B cell (primary cell): ENCODE results near the gene CFAP251. TPM values are rescaled to one million over a fixed set of nuclear protein-coding genes. Genes with fewer than 3 reads are reported as not detected.

Source experiments
- ATAC-seq: fragments of 200-7000 bp; cut with Tn5 transposase; one replicate; pipeline ENCODE4 v1.10.0; 2021; ENCODE audit warnings: low read depth, mild to moderate bottlenecking, moderate number of reproducible peaks, moderate library complexity
- CTCF ChIA-PET: fragments of 350-600 bp; sonication (Branson Sonifier 250); formaldehyde crosslinking; loops from one replicate; lab custom pipeline; 2021; ENCODE audit warnings: antibody characterized with exemption, inconsistent platforms; lab: Charles Lee
- POLR2A ChIA-PET: fragments of 350-600 bp; sonication (Branson Sonifier 250); formaldehyde crosslinking; loops from one replicate; lab custom pipeline; 2021; ENCODE audit warnings: antibody characterized with exemption; lab: Charles Lee
- DNase-seq: peaks from one replicate; pipeline ENCODE4 v3.0.0; 2013
- H2AFZ ChIP-seq: 2 replicates; pipeline ENCODE4 v1.6.1; 2012; ENCODE audit warnings: mild to moderate bottlenecking, low read depth, low read length; ENCODE audit not compliant: insufficient read depth, poor library complexity, severe bottlenecking
- H3K27ac ChIP-seq, 2 donors: 1 replicate in 1 of 2; 2 replicates in 1 of 2; pipeline ENCODE4 v1.5.1; 2012 to 2013; ENCODE audit warnings: low read length in 2 of 2, mild to moderate bottlenecking in 2 of 2, moderate library complexity in 1 of 2
- H3K27me3 ChIP-seq, 4 experiments: fragments of 200-600 bp in 1 of 4; sonication (generic) in 1 of 4; replicated peaks in 1 of 4; 1 replicate in 2 of 4; 2 replicates in 2 of 4; pipeline versions ENCODE4 v1.6.1 to v1.7.0; 2013 to 2016; ENCODE audit warnings: low read length in 3 of 4, mild to moderate bottlenecking in 2 of 4, mixed read lengths in 1 of 4, moderate library complexity in 1 of 4; ENCODE audit not compliant: insufficient read depth in 4 of 4, control insufficient read depth in 3 of 4; ENCODE audit errors: control extremely low read depth in 1 of 4
- H3K36me3 ChIP-seq, 2 experiments: replicated peaks in 1 of 2; 1 replicate in 1 of 2; 2 replicates in 1 of 2; pipeline versions ENCODE4 v1.6.1 to v1.7.1; 2013; ENCODE audit warnings: low read length in 1 of 2; ENCODE audit not compliant: insufficient read depth in 2 of 2, control insufficient read depth in 1 of 2; ENCODE audit errors: control extremely low read depth in 1 of 2, extremely low read depth in 1 of 2
- H3K4me1 ChIP-seq, 2 donors: fragments of 200-600 bp in 1 of 2; sonication (generic) in 1 of 2; 1 replicate in 1 of 2; 2 replicates in 1 of 2; pipeline versions ENCODE4 v1.5.1 to v1.6.1; 2013 to 2017; ENCODE audit warnings: low read length in 2 of 2; ENCODE audit not compliant: control insufficient read depth in 2 of 2, insufficient read depth in 2 of 2
- H3K4me2 ChIP-seq: replicated peaks from 2 replicates; pipeline ENCODE3; 2012; ENCODE audit warnings: mild to moderate bottlenecking, low read depth, low read length; ENCODE audit not compliant: poor library complexity, severe bottlenecking
- H3K4me3 ChIP-seq, 5 experiments: fragments of 200-600 bp in 1 of 5; sonication (generic) in 1 of 5; 1 replicate in 3 of 5; 2 replicates in 2 of 5; pipeline versions ENCODE4 v1.5.1 to v1.7.0; 2011 to 2016; ENCODE audit warnings: low read length in 4 of 5, mild to moderate bottlenecking in 4 of 5, low read depth in 2 of 5, control low read depth in 1 of 5, moderate library complexity in 1 of 5; ENCODE audit not compliant: insufficient read depth in 1 of 5; ENCODE audit errors: control extremely low read depth in 1 of 5, extremely low read depth in 1 of 5
- H3K79me2 ChIP-seq: fragments of 200-600 bp; sonication (generic); one replicate; pipeline ENCODE4 v1.6.0; 2016; ENCODE audit warnings: low read length; ENCODE audit not compliant: control insufficient read depth, insufficient read depth
- H3K9ac ChIP-seq: fragments of 200-600 bp; sonication (generic); 2 replicates; pipeline ENCODE4 v1.6.1; 2017; ENCODE audit warnings: mild to moderate bottlenecking, low read length, moderate library complexity
- H3K9me3 ChIP-seq, 3 donors: one replicate each; pipeline versions ENCODE4 v1.6.1 to v1.7.1; 2013; ENCODE audit warnings: low read length in 2 of 3; ENCODE audit not compliant: control insufficient read depth in 2 of 3, insufficient read depth in 1 of 3; ENCODE audit errors: control extremely low read depth in 1 of 3
- H4K20me1 ChIP-seq: 2 replicates; pipeline ENCODE4 v1.6.0; 2012; ENCODE audit warnings: mild to moderate bottlenecking, low read length; ENCODE audit not compliant: insufficient read depth, control insufficient read depth, poor library complexity, severe bottlenecking
- H3K27ac Mint-ChIP-seq: one replicate; pipeline ENCODE4 v1.8.0; 2021; ENCODE audit warnings: mixed read lengths
- H3K27me3 Mint-ChIP-seq: one replicate; pipeline ENCODE4 v1.8.0; 2021; ENCODE audit warnings: mixed read lengths
- H3K4me1 Mint-ChIP-seq: one replicate; pipeline ENCODE4 v1.8.0; 2021; ENCODE audit warnings: mixed read lengths
- H3K4me3 Mint-ChIP-seq: one replicate; pipeline ENCODE4 v1.8.0; 2021; ENCODE audit warnings: mixed read lengths
- H3K9me3 Mint-ChIP-seq: one replicate; pipeline ENCODE4 v1.8.0; 2022; ENCODE audit warnings: mixed read lengths; ENCODE audit not compliant: insufficient read depth
- EZH2 ChIP-seq: IDR thresholded peaks from 2 replicates; pipeline ENCODE4 v1.6.1; 2012; ENCODE audit warnings: borderline replicate concordance, low read depth, mild to moderate bottlenecking, moderate library complexity, low read length; ENCODE audit not compliant: insufficient read depth, poor library complexity, severe bottlenecking
- WGBS: methylation state at CpG from one replicate; pipeline ENCODE4 v1.1.5; 2013; ENCODE audit warnings: missing lambda C conversion rate; ENCODE audit not compliant: insufficient coverage; 5-methylcytosine and 5-hydroxymethylcytosine counted together
- intact Hi-C: fragments of 100-400 bp; cut with micrococcal nuclease; formaldehyde crosslinking; loops from one replicate; pipeline ENCODE4 v1.10.0; 2022
- polyA plus RNA-seq: library from polyadenylated mRNA; depleted of rRNA; stranded (reverse); fragments of >200 nt; gene quantifications from 2 replicates; pipeline ENCODE4 v1.2.3, GENCODE V29; 2012
- total RNA-seq, 2 donors: library from RNA; stranded (reverse); fragments of 120-200 nt in 1 of 2; gene quantifications; 1 replicate in 1 of 2; 2 replicates in 1 of 2; pipeline versions ENCODE4 v1.2.3 to v1.2.4, GENCODE V29; 2013 to 2022
- TF ChIP-seq, protein P1 (sequence below): fragments of 200-600 bp; IDR thresholded peaks from one replicate; pipeline ENCODE4 v1.8.0; 2022; ENCODE audit warnings: antibody characterized with exemption, mild to moderate bottlenecking

CFAP251 gene
- total and polyA plus RNA-seq, 2 donors (not counting 1 experiment from before 2014, with no cell fraction given): 0.22 to 1.6 TPM

DNA sequence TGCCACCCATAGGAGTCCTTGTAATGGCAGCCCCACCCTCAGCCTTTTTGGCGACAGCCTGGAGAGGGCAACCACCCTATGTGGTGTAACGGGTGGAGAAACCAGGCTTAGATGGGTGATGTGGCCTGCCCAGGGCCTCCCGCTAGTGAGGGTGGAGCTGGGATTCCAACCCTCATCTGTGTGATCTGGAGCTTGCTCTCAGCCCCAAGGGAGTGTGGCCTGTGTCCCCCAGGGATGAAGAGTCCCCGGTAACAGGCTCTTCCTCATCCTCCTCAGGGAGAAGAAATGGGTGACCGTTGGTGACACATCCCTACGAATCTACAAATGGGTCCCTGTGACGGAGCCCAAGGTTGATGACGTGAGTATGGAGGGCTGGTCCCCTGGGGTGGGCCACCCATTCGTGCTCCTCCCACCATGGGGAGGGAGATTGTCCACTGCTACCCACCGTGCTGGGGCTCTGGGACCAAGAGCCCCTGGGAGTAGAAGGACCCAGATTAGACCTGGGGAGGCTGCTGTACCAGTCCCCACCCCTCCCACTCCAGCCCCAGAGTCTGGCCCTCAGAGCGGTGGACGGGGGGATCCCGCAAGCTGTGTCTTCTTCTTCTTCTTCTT is 112.1 kb downstream of the CFAP251 start:
- H3K4me1 ChIP-seq: peaks cover 58 to 77% of the 10 kb centered on the region in 2 donors
- H2AFZ ChIP-seq: no peak overlapping the region
- no peak overlapping the region for H3K9ac ChIP-seq
- Mint-ChIP-seq H3K27ac (peak overlapping the region; percentile 85), H3K4me3 (peak overlapping the region; percentile 85), H3K27me3 (no peaks in the 10 kb centered on the region), H3K9me3 (no peaks in the 10 kb centered on the region), H3K4me1 (peaks cover 65% of the 10 kb centered on the region)
- intact Hi-C loops: loop anchor here (5.0 kb wide), 1 partner anchor 73 kb away; no protein-coding TSS in a partner anchor
- POLR2A ChIA-PET: interaction anchor here (1.3 kb wide), 1 partner anchor 10 kb away, joined by 3 read pairs; no protein-coding TSS in a partner anchor
- CTCF ChIA-PET: interaction anchor here (0.5 to 4.0 kb wide), 7 partner anchors 12 to 137 kb away, joined by 3 to 18 read pairs (median 4); partner anchors contain the start of gene CFAP251
- peak overlapping the region; percentile 15 to 70 for H3K27ac ChIP-seq
- peaks cover 1 to 22% of the 10 kb centered on the region in 2 experiments for H3K36me3 ChIP-seq
- H3K4me3 ChIP-seq: no peak overlapping the region
- 47% methylated on average over 3 of the region's 13 CpGs for WGBS
- H3K27me3 ChIP-seq: no peaks in the 10 kb centered on the region
- peaks cover 88% of the 10 kb centered on the region for H4K20me1 ChIP-seq
- peaks cover 96% of the 10 kb centered on the region for H3K79me2 ChIP-seq
- H3K9me3 ChIP-seq: peaks cover 0 to 5% (median 0%) of the 10 kb centered on the region in 3 donors
- peak; percentile 56 for DNase-seq
- TF ChIP-seq, protein P1, sequence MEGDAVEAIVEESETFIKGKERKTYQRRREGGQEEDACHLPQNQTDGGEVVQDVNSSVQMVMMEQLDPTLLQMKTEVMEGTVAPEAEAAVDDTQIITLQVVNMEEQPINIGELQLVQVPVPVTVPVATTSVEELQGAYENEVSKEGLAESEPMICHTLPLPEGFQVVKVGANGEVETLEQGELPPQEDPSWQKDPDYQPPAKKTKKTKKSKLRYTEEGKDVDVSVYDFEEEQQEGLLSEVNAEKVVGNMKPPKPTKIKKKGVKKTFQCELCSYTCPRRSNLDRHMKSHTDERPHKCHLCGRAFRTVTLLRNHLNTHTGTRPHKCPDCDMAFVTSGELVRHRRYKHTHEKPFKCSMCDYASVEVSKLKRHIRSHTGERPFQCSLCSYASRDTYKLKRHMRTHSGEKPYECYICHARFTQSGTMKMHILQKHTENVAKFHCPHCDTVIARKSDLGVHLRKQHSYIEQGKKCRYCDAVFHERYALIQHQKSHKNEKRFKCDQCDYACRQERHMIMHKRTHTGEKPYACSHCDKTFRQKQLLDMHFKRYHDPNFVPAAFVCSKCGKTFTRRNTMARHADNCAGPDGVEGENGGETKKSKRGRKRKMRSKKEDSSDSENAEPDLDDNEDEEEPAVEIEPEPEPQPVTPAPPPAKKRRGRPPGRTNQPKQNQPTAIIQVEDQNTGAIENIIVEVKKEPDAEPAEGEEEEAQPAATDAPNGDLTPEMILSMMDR: no peak
- no peak for TF ChIP-seq EZH2
- peak overlapping the region; percentile 56 for H3K4me2 ChIP-seq
- ATAC-seq: peak; percentile 18
